ENCODE data around the gene LDB2.

Gene LDB2

DNA sequence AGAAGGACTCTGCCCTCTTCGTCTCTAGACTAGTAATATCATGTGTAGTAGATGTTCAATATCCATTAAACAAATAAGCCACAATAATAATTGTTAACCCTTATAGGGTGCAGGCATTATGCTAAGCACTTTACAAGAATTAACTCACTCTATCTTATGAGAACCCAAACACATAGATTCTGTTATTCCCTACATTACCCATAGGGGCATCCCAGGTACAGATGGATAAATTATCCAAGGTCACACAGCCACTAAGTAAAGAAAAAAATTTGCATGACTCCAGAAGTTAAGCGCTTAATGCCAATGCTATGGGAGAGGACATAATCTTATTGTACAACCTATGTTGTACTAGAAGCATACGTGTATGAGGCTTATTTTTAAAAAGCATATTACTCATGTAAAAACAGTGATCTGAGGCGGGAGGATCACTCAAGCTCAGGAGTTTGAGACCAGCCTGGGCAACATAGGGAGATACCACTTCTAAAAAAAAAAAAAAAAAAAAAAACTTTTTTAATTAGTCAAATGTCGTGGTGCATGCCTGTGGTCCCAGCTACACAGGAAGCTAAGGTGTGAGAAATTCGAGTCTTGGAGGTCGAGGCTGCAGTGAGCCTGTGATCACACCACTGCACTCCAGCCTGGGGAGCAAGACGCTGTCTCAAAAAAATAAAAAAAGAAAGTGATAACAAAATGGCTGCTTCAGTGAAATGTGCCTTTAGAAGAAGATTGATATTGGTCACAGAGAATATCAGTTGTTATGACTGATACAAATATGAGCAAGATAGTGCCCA lies 13.6 kb downstream of the LDB2 start:
- no peak for DNase-seq

DNA sequence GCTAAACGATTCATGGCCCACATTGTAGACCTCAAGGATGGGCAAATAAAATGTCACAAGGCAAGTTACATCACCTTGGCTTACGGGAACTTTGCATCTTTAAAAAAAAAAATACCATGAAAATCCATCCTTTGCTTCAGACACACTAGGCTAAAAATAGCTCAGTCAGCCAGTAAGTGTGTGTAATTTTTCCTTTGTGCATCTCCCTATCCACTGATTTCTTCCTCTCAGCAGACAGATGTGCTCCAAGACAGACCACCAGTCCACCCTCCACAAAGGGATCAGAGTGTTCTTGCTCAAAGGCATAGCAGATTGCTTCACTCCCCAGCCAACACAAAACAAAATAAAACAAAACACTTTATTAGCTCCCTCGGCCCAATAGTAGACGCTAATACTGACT lies 14.6 kb downstream of the LDB2 start:
- DNase-seq: no peak

DNA sequence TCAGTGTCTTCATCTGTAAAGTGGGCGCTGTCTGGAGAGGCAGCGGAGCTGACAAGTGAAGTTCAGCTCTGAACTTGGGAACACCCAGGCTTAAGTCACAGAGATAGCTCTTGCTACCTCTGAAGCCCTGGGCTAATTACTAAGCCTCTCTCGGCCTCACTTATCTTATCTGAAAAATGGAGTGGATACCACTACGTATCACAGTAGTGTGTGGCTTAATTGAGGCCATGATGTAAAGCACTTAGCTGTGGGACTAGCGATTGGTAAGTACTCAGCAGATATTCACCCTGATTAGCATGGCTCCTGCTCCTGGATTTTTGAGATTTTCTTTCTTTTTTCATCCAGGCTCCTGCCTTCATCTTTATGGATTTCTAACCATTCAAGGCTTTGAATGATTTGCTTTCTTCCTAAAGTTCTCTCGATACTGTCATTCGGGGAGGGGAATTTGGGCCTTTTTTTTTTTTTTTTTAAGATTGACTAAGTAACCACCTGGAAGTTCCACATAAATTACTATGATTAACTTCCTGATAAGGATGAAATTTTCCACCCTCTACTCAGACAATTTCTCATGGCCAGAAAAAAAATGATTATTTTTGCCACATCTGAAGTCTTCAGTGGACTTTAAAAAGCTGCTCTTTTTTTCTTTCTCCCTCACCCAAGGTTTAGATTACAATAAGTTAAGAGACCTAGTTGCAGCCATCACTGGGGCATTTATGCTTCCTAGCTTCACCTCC lies 17.1 kb downstream of the LDB2 start:
- DNase-seq: no peak

DNA sequence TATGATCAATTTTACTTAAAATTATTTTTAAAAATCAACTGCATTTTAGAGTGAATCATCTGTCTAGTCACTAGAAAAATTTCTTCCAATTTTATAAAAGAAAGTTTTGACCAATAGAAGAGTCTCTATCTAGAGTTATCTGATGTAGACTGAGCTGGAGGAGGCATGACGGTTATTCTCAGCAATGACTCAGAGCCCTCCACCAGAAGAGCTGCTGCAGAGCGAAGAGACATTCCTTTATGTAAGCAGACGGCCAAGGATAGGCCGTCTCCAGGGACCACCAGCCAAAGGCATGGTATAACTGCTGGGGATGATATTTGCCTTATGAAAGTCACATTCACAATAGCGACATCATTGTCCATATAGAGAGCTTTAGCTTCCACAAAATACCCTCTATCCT lies 23.0 kb downstream of the LDB2 start:
- DNase-seq: peak; percentile 98

DNA sequence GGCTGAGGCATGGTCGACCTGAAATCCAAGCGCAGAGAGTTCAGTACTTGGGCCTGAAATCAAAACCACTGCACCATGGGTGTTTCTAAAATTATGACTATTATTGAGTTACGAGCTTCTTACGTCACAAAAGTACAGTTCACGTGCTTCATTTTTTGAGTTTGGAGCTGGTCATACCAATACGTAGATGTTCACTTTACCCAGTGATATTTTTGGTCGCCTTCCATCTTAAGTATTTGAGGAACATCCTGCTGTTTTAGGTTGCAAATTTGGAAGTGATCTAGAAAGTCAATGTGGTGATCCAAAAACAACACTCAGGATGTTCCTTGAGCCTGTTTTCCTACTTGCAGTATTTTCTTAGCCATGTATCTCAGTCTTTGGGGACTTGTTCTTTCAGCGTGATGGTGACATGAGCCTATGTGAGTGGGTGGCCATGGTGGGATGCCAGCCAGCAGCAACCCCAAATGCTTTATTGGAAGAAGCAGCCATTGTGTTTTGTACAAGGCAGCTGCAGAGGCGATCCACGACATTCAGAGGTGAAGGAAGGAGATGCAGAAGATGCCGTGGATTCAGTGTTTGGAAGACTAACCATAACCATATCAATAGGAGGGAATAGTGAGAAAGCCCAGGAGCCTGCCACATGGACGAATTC lies 28.7 kb downstream of the LDB2 start:
- no peak for DNase-seq

DNA sequence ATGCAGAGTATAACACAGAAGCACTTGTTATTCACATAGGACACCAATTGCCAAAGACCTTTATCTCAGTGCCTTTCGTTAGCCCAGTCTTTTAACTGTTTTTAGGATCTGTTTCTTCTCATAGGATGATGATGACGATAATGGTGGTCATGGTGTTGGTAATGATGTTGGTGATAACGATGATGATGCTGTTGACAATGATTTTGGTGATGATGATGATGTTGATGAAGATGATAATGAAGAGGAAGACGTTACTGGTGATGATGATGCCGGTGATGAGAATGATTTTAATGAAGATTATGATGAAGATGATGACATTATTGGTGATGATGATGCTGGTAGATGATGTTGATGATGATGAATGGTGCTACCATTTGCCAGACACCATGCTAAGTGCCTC lies 29.8 kb downstream of the LDB2 start:
- no peak for DNase-seq

DNA sequence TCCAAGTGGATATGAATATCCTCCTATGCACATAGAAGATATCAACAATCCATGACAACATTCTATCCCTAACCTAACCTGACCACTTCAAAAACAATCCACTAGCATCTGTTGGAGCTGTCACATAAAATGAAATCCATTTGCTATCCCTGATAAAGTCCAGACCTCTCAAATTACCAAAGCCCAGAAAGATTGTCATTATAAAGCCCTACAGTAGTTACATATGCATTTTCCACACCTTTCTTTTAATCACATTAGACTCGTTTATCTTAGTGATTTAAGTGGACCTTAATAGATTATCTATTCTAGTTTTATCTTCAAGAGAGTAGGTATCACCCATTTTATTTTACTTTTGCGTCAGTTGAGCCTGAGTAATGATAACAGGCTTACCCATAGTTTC lies 30.6 kb downstream of the LDB2 start:
- no peak for DNase-seq

DNA sequence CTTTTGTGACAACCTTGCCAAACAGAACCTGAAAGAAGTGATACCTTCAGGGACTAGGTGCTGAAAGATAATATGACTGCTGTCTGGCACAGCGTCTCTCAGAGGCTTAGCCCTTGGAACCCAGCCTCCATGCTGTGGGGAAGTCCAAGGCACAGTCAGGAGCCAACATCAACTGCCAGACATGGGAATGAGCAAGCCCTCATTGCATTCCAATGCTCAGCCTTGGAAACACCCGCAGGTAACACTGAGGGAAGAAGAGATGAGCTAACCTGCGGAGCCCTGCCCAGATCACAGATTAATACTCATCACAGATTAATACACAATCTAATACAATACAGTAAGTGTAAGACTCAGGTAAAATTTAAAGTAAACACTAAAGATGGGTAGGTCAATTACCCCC lies 31.5 kb downstream of the LDB2 start:
- DNase-seq: no peak

DNA sequence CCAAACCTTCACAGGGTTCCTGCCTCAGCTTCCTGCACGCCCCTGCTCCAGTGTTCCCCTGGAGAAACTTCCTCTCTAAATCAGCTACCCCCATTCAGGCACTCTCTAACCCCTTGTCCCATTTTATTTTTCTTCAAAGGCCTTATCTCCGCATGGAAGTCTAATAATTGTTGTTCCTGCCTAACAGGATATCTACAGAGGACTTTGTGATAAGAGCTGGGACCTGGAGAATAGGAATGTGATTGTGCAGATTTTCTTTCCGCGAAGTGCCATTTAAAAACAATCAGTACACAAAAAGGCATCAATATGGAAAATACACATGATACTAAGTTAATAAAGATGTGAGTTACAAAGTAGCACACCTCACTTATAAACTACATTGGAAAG lies 32.6 kb downstream of the LDB2 start:
- no peak for DNase-seq

DNA sequence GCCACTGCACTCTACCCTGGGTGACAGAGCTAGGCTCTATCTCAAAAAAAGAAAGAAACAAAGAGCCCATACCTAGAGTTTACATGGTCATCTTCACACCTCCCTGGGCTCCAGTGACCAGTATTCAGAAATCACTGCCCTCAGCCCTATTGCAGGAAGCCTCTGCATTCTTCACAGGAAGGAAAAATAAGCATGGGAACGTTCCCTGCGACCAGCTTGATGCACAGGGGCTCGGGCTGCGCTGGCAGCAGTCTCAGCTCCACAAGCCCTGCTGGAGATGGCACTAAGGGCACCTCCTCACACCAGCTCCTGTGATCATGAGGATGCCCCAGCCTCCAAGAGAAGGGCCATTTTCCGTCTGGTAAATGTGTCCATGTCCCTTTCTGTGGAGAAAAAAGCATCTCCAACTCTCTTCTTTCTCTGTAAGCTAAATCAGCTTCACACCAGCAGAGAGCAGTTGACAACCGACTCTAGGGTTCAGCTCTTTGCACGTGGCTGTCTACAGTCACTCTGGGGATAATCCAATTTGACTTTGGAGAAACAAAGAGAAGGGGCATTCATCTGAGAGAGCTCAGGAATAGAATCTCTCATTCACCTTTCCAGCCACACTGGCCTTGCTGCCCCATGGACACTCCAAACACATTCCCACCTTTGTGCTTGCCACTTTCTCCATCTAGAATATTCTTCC lies 33.1 kb downstream of the LDB2 start:
- no peak for DNase-seq

DNA sequence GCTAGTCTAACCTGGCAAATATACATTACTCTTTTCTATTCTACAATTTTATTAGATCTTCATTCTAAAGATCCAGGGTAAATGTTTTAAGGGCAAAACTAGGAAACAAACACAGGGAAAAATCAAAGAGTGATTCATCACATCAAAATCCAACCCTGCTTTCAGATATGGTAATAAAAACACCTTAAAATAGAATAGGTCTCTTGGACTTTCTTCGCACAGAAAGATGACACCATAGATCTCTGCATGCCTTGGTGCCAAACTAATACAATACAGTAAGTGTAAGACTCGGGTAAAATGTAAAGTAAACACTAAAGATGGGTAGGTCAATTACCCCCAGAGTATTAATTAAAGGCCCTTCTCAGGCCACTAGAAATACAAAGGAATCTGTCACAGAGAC lies 34.2 kb downstream of the LDB2 start:
- no peak for DNase-seq

DNA sequence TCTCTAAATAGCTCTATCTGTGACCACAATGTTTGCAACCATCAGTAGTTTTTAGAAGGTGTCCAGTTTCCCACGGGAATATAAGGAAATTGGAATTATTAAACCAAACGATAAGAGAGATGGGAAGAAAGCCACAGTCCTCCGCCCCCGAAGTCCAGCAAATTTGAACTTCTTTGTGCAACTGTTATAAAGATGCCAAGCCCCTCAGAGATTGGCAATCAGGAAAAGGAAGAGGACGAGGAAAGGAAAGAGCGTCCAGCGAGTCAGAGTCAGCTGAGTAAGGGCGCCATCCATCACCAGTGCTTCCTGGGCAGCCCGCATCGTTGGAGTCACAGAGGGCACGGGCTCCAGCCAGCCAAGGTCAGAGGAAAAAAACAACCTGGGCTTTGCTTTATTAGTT lies 35.7 kb downstream of the LDB2 start:
- DNase-seq: no peak

DNA sequence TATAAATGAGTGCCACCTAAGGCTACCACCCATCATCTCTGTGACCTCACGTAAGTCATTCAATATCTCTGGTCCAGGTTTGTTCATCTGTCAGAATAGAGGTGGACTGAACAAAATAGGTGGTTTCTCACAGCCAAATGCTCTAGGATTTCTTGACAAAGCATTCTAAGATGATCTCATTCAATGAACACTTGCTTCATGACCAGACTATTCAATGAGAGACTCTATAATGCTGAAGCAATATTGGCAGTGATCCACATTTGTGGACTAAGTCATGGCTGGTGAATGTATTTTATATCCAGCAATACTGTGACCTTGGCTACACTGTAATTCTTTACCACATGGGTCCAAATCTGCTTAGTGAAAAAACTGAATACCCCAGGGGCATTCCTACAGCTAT lies 37.9 kb downstream of the LDB2 start:
- peak; percentile 97 for DNase-seq

DNA sequence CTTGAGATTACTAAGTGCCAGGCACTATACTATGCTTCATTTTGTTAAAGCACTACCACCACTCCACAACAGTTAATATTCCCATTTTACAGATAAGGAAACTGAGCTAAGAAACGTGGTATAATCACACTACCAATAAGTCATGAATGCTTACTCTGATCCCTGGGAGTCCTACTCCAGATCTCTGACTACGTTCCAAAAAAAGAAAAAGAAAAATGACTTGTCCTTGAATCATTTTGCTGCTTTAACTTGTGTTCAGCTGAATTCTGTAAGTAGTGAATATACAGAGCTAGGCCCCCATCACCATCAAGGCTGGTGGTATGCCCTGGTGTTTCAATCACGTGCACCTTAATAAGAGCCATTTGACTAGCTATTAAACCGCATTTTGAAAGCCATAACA lies 39.4 kb downstream of the LDB2 start:
- peak; percentile 13 for DNase-seq

DNA sequence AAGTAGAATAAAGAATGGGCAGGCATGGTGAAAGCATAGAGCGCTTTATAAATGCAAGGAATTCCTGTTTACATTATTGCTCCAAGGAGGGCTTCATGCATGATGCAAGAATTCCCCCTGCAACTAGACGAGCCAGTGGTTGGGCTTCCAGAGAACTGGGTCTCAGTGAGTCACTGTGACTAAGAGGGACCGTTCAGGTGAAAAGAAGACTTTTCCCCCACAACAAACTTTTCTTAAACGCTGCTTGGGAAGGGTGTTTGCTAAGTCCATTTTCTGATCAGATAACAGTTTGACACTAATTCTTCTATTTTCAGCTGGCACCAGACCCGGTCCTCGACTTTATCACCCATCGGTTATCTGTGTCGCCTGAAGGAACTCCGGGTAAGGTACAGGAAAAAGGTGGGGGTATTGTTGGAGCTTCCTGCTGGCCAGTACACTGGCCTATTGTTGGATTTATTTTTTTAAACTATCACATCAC lies 40.1 kb downstream of the LDB2 start:
- DNase-seq: peak; percentile 80

DNA sequence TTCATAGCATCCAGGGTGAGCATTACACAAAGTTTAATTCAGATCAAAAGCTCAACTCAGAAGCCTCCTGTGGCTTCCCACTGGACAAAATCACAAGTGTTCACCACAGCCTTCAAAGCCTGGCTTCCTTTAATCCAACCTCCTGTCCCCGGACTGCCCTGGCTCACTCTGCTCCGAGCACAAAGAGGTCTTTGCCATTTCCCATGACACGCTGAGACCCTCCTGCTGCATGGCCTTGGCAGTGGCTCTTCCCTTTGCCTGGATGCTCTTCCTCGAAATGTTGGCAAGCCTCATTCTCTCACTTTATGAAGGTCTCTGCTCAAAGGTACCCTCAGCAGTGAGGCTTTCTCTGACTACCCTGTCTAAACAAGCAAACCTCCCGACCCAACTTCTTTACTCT lies 41.0 kb downstream of the LDB2 start:
- DNase-seq: no peak

DNA sequence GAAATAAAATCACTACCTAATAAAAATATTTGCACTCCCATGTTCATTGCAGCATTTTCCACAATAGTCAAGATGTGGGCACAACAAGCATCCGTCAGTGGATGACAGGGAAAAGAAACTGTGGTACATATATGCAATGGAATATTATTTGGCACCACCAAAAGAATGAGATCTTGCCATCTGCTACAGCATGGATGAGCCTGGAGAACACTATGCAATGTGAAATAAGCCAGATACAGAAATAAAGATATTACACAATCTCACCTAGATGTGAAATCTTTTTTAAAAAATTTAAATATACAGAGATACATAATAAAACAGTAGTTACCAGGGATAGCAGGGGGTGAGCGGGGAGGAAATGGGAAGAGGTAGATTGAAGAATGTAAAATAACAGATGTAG lies 44.8 kb downstream of the LDB2 start:
- DNase-seq: no peak

DNA sequence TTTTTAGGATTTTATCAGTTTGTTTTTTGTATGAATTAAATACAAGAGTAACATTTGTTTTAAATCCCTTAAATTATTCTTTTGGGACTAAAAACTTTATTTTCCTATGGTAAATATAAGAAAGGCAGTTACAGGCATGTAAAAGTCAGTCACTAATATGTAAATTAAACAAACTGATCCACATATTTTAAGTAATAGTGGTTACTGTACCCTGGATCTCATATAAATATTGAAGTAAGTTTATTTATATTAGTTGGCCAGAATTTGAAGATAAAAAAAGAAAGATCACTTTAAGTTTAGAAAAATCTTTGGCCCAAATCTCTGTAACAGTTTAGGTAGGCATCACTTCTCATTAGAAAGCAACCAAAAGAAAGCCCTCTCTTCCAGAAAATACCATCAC lies 45.8 kb downstream of the LDB2 start:
- DNase-seq: no peak

DNA sequence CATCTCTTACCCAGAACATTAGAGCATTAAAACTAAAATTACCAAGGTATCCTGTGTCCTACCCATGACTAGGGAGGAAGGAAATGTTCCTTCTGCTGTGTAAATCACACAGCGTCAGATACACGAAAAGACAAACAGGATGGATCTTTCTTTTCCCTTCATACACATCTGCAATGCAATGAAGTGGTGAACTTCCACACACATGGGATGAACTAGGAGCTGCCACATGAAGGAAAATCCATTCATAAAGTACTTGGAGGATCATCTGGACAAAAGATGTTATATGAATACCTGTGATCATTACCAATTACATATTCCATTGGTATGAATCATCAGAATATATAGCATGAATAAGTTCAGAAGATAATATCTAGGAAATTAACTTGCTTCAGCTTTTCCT lies 46.2 kb downstream of the LDB2 start:
- DNase-seq: no peak

DNA sequence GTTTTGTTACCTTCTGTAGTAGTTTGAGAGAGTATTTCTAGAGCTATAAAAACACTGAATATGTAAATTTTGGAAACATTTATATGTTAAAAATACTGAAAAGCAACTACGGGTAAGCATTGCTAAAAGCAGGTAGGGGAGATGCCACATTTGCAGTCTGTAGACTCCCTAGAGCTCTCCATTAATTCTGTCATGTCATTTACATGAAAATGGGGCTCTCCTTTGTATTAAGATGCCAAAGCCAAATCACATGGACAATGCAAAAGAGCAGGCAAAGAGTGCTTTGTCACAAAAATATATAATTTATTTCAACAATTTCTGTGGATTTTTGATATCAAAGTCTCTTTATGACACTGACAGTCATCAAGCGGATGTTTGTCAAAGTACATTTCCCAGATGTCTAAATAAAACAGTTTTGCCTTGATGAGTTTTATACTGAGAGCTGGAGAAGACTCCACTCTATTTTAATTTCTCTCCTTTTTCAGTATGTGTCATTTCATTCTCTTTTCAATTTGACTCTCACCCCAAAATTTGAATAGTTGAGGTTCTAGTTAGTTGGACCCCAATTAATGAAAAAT lies 51.8 kb downstream of the LDB2 start:
- DNase-seq: no peak

DNA sequence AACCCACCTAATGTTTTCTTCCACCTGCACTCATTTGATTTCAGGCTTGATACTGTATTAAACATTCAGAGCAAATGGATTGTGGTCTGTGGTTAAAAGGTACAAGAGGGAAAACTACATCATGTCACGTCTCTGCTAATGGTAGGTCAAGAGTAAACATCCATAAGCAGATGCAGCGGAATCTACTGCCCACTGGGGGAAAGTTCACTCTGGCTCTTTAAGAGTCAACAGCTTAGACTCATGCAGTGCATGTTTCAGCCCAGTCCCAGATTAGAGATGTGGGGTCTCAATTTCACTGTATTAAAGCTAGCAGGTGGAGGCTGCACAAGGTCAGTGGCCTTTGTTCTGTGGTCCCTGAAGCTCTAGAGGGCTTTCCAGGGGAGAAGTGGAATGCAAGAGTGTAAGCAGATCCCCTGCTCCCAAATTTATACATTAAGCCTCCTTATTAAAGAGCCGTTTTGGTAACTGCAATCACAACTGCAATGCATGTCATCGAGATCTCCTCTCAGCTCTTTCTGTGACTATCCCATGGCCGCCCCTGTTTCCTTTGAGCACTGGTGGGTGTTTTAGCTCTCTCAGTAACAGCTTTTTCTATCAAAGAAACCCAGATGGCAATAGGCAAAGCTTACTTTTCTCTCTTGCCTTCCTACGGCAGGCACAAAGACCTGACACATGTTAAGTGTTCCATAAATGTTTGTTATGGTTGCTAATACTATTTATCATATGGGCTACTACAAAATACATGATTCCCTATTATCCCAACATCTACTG lies 53.4 kb downstream of the LDB2 start:
- no peak for DNase-seq

Data from fibroblast of skin of scalp (primary cell).